CD4-positive, alpha-beta T cell treated with Interleukin-4 for 4 hours (primary cell): ENCODE data around the gene EPAS1.

Experiments
- DNase-seq: peaks from one replicate; pipeline ENCODE4 v3.0.0-alpha.2; 2020

EPAS1 gene

GRCh38 chr2:46273919-46274318 lies 23.3 kb upstream of the EPAS1 start:
- no peak for DNase-seq

GRCh38 chr2:46274586-46274985 lies 22.6 kb upstream of the EPAS1 start:
- DNase-seq, result no peak

GRCh38 chr2:46275995-46276394 lies 21.2 kb upstream of the EPAS1 start:
- no peak for DNase-seq

- no peak for DNase-seq
Observed at GRCh38 chr2:46276642-46277041, 20.6 kb upstream of the EPAS1 start.

GRCh38 chr2:46277431-46278190 lies 19.6 kb upstream of the EPAS1 start:
- DNase-seq, result no peak

GRCh38 chr2:46278952-46279351 lies 18.3 kb upstream of the EPAS1 start:
- DNase-seq, result no peak

- DNase-seq, result no peak
Observed at GRCh38 chr2:46281939-46282338, 15.3 kb upstream of the EPAS1 start.

GRCh38 chr2:46283693-46284092 lies 13.5 kb upstream of the EPAS1 start:
- DNase-seq, result no peak

GRCh38 chr2:46284260-46284659 lies 12.9 kb upstream of the EPAS1 start:
- DNase-seq, result no peak

- no peak for DNase-seq
Observed at GRCh38 chr2:46284796-46285195, 12.4 kb upstream of the EPAS1 start.

- no peak for DNase-seq
Observed at GRCh38 chr2:46286715-46287114, 10.5 kb upstream of the EPAS1 start.

GRCh38 chr2:46290078-46290477 lies 7.1 kb upstream of the EPAS1 start:
- no peak for DNase-seq

- no peak for DNase-seq
Observed at GRCh38 chr2:46293466-46293865, 3.7 kb upstream of the EPAS1 start.

- DNase-seq, result no peak
Observed at GRCh38 chr2:46294176-46294836, 2.9 kb upstream of the EPAS1 start.

GRCh38 chr2:46296216-46296839 lies 879 bp upstream of the EPAS1 start:
- no peak for DNase-seq

- peak; percentile 53 for DNase-seq
Observed at GRCh38 chr2:46297546-46298271, 502 bp downstream of the EPAS1 start.

- no peak for DNase-seq
Observed at GRCh38 chr2:46298272-46298521, 990 bp downstream of the EPAS1 start.

- DNase-seq, result no peak
Observed at GRCh38 chr2:46298522-46299353, 1.5 kb downstream of the EPAS1 start.

- DNase-seq, result no peak
Observed at GRCh38 chr2:46299365-46300263, 2.4 kb downstream of the EPAS1 start.

- DNase-seq, result no peak
Observed at GRCh38 chr2:46300406-46300832, 3.2 kb downstream of the EPAS1 start.

- no peak for DNase-seq
Observed at GRCh38 chr2:46302005-46302695, 4.9 kb downstream of the EPAS1 start.
